Measurements from ENCODE around the gene JARID2.

JARID2 gene

GRCh38 chr6:15477746-15478145 lies 231.9 kb downstream of the JARID2 start:
- no peak for DNase-seq

- DNase-seq, result no peak
These were observed 233.9 kb downstream of the JARID2 start for GRCh38 chr6:15479761-15480160.

GRCh38 chr6:15480525-15480924 lies 234.7 kb downstream of the JARID2 start:
- DNase-seq, result no peak

GRCh38 chr6:15481390-15482291 lies 235.8 kb downstream of the JARID2 start:
- DNase-seq, result no peak

- no peak for DNase-seq
These were observed 237.2 kb downstream of the JARID2 start for GRCh38 chr6:15483060-15483459.

GRCh38 chr6:15484140-15484539 lies 238.3 kb downstream of the JARID2 start:
- DNase-seq, result no peak

- no peak for DNase-seq
These were observed 239.0 kb downstream of the JARID2 start for GRCh38 chr6:15484821-15485220.

GRCh38 chr6:15485936-15486335 lies 240.1 kb downstream of the JARID2 start:
- DNase-seq, result no peak

GRCh38 chr6:15487262-15487661 lies 241.4 kb downstream of the JARID2 start:
- DNase-seq, result no peak

GRCh38 chr6:15489261-15489962 lies 243.5 kb downstream of the JARID2 start:
- no peak for DNase-seq

- no peak for DNase-seq
These were observed 244.6 kb downstream of the JARID2 start for GRCh38 chr6:15490242-15491100.

GRCh38 chr6:15491255-15491985 lies 245.6 kb downstream of the JARID2 start:
- DNase-seq, result peak; percentile 82

GRCh38 chr6:15491986-15492269 lies 246.1 kb downstream of the JARID2 start:
- no peak for DNase-seq

- no peak for DNase-seq
These were observed 247.7 kb downstream of the JARID2 start for GRCh38 chr6:15493437-15494168.

- peak; percentile 72 for DNase-seq
These were observed 249.6 kb downstream of the JARID2 start for GRCh38 chr6:15495375-15495901.

GRCh38 chr6:15496345-15497131 lies 250.7 kb downstream of the JARID2 start:
- no peak for DNase-seq

GRCh38 chr6:15498640-15499039 lies 252.8 kb downstream of the JARID2 start:
- DNase-seq, result no peak

GRCh38 chr6:15499125-15499524 lies 253.3 kb downstream of the JARID2 start:
- DNase-seq, result no peak

GRCh38 chr6:15499591-15499990 lies 253.7 kb downstream of the JARID2 start:
- no peak for DNase-seq

- DNase-seq, result no peak
These were observed 254.3 kb downstream of the JARID2 start for GRCh38 chr6:15500078-15500740.
